HG03108 (cell line): ENCODE data around the gene ENKUR.
A peak's percentile ranks its signal among the peaks of the same experiment; 100 is the strongest.
"Not testable (repeated sequence)": the region's sequence is repeated elsewhere in the genome, so short reads cannot be mapped to it uniquely, and the experiment has no call there.

Source experiments
- ATAC-seq: cut with Tn5 transposase; IDR thresholded peaks from one replicate; pipeline ENCODE4 v1.9.1; 2021; ENCODE audit warnings: moderate library complexity; ENCODE audit not compliant: unreplicated experiment

ENKUR gene

GRCh38 chr10:25024528-25024927 is 8.6 kb upstream of the ENKUR start:
- no peak for ATAC-seq

GRCh38 chr10:25023278-25023677 is 7.3 kb upstream of the ENKUR start:
- no peak for ATAC-seq

GRCh38 chr10:25018703-25019102 is 2.7 kb upstream of the ENKUR start:
- no peak for ATAC-seq

GRCh38 chr10:25017661-25018060 is 1.7 kb upstream of the ENKUR start:
- no peak for ATAC-seq

- peak; percentile 1 for ATAC-seq
These were observed 1.2 kb upstream of the ENKUR start for GRCh38 chr10:25017154-25017590.

GRCh38 chr10:25016376-25017153 is 607 bp upstream of the ENKUR start, which contains the start of gene THNSL1:
Gene THNSL1, plus strand, starts transcription at chr10:25016612. Its CDS starts 6,612 bp downstream, at chr10:25023224.
- peak; percentile 99 for ATAC-seq

- ATAC-seq = no peak
These were observed 1.4 kb downstream of the ENKUR start for GRCh38 chr10:25014579-25014978.

- ATAC-seq = not testable (repeated sequence)
These were observed 4.4 kb downstream of the ENKUR start for GRCh38 chr10:25011591-25011990.

GRCh38 chr10:24998044-24998443 is 17.9 kb downstream of the ENKUR start:
- ATAC-seq = no peak

- ATAC-seq = no peak
These were observed 20.9 kb downstream of the ENKUR start for GRCh38 chr10:24995072-24995471.

GRCh38 chr10:24993237-24993958 is 22.6 kb downstream of the ENKUR start:
- no peak for ATAC-seq

GRCh38 chr10:24992512-24993133 is 23.3 kb downstream of the ENKUR start:
- ATAC-seq = no peak

GRCh38 chr10:24991298-24991697 is 24.7 kb downstream of the ENKUR start:
- no peak for ATAC-seq

GRCh38 chr10:24989867-24990266 is 26.1 kb downstream of the ENKUR start:
- ATAC-seq = no peak

GRCh38 chr10:24988831-24989640 is 26.9 kb downstream of the ENKUR start:
- ATAC-seq = no peak

GRCh38 chr10:24984906-24985305 is 31.1 kb downstream of the ENKUR start:
- ATAC-seq = no peak

GRCh38 chr10:24983946-24984345 is 32.0 kb downstream of the ENKUR start:
- ATAC-seq = no peak

- no peak for ATAC-seq
These were observed 32.8 kb downstream of the ENKUR start for GRCh38 chr10:24983130-24983529.

- no peak for ATAC-seq
These were observed 33.4 kb downstream of the ENKUR start for GRCh38 chr10:24982319-24983112.

- no peak for ATAC-seq
These were observed 34.7 kb downstream of the ENKUR start for GRCh38 chr10:24981161-24981710.
